ENCODE results near the gene FBXW7.
A peak's percentile ranks its signal among the peaks of the same experiment; 100 is the strongest.

Gene FBXW7

DNA sequence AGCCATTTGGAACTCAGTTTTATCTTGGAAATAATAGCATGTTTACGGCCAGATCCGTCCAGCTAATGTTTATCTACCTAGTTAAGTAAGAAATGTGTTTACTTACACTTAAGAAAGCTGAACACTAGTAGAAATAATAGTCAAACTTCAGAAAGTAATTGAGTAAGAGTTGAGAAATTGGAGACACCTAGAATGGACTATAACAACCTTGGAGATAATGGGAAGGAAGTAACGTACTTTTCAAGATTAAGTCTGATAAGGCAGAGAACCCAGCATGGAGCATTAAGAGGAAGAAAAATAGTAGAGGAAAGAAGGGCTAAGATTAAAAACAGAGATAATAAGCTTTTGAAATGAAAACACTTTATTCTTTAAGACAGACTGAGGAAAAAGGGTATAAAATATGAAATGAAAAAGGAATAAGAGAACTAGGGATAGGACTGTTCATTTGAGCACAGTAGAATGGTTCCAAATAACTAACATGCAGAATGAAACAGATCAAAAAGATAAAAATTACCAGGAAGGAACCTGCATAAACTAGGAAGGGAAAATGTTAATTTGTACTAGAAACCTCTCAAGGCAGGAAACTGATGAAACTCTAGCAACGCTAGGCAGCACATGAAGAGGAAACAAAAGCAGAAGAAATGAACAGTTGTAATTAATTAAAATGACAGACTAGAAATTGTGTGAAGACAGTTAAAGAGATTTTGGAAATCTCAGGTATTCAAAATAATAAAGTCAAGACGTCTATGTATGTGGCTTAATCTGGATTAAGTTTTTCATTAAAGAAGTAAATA, 71.7 kb downstream of the FBXW7 start:
- no peak for DNase-seq

DNA sequence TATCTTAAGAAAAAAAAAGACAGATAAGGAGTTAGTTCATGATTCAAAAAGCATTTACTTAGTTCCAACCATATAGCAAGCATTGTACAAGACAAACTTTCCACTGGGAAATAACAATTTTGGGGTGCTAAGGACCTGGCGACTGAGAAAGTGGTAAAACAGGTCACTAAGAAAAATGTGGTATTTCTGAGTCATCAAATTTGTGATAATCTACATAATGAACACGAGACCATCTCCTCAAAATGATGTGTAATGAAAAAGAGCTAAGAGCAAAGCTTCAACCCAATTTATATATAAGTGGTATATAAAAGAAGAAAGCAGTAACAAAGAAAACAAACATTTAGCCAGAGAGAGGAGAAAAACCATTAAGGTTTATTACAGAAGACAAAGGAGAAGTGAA, 72.3 kb downstream of the FBXW7 start:
- no peak for DNase-seq

DNA sequence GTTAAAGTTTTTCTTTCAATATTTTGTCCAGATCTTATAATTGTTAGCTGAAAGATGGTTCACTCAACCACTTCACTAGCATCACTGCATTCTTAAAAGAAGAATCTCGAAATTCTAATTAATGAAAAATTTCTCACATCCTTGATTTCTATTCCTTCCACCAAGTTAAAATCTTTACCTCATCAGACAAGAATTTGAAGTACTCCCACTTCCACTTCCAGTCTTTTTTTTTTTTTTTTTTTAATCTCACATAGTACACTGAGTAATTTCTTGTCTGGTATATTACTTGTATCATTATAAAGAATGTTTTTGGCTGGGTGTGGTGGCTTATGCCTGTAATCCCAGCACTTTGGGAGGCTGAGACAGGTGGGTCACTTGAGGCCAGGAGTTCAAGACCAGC, 73.2 kb downstream of the FBXW7 start:
- DNase-seq = no peak

DNA sequence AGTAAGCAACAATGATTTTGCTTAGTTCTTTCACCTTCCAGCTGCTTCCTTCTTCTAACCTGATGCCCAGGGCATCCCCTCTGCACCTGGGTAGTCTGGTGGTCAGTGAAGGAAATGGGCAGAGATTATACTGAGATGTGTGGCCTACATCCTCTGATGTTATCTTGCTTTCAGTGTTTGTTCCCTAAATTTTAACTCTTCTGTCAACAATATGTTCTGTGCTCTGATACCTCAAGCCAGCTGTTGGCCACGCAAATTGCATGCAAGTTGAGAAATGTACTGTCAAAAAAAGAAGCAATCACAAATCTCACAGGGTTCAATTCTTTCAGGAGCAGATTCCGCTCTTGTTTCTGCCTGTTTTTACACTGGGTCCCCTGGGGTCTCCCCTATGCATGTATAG, 73.8 kb downstream of the FBXW7 start:
- DNase-seq = no peak

DNA sequence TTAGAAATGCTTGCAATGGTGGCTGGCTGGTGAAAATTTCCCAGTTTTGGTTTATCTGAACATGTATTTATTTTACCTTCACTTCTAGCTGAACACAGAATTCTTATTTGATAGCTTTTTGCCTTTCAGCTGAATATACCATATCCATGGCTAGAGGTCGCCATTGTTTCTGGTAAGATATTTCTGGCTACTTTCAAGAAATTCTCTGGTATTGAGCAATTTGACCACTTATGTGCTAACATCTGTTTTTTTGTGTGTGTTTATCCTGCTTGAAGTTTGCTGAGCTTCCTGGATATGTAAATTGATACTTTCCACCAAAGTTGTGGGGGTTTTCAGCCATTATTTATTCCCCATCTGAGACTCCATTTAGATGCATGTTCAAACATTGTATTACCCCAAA, 75.4 kb downstream of the FBXW7 start:
- DNase-seq = no peak

DNA sequence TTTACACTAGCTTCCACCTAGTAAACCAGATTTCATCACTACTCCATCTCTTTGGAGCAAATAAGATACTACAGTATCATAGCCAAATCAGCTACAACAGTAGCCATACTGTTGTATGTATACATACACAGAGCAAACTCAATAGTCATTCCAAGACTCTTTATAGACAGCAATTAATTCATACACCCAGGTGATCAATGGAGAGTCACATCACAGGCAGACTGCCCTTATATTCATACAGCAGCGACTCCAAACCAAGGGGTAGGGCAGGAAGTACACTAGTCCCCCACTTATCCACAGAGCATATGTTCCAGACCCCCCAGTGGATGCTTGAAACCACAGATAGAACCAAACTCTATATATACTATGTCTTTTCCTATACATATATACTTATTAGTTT, 76.6 kb downstream of the FBXW7 start:
- no peak for DNase-seq

DNA sequence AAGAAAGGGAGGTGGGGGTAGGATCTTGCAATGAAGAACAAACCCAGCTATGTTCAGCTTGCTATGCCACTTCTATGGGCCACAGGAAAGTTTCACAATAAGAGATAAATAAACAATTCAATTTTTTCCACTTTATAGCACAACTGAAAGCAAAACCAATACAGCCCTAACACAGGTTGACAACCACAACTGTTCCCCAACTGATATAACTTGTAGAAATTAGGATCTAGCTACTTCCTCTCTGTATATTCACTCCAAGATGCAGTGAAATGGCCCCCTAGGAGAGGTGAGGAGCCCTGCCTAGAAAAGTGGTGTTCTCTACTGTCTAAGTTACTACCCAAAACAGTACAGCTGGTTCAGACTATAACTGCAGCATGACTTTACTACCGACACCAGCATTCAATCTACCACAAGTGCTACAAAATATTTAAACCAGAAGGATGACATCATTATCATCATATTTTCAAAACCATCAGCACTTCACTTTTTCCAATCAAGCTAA, 77.0 kb downstream of the FBXW7 start:
- DNase-seq = no peak

DNA sequence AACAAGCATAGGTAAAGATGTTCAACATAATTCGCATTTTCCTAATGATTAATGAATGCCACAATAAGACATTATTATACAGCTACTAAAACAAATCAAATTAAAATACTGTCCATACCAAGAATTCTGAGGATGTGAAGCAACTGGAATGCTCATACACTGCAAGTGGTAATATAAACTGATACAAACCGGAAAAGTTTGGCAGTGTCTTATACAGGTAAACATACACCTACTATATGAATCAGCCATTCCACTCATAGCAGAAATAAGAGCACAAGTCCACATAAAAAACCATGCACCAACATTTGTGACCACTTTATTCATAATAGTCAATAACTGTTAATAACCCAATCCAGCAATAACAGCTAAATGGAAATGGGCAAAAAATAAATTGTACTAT, 79.3 kb downstream of the FBXW7 start:
- DNase-seq = no peak

DNA sequence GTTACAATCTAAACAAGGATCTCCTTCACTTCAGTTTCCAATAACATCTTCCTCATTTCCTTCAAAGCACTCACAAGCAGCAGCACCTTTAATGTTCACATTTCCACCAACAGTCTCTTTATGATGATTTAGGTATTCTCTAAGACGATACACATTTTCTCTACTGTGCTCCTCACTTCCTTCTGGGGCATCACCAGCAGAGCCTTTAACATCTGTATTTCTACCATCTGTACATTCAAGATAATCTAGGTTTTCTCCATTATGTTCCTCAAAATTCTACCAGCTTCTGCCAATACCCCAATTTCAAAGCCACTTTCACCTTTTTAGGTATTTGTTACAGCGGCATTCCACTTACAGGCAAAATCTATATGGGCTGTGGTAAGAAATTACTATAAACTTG, 80.6 kb downstream of the FBXW7 start:
- no peak for DNase-seq

DNA sequence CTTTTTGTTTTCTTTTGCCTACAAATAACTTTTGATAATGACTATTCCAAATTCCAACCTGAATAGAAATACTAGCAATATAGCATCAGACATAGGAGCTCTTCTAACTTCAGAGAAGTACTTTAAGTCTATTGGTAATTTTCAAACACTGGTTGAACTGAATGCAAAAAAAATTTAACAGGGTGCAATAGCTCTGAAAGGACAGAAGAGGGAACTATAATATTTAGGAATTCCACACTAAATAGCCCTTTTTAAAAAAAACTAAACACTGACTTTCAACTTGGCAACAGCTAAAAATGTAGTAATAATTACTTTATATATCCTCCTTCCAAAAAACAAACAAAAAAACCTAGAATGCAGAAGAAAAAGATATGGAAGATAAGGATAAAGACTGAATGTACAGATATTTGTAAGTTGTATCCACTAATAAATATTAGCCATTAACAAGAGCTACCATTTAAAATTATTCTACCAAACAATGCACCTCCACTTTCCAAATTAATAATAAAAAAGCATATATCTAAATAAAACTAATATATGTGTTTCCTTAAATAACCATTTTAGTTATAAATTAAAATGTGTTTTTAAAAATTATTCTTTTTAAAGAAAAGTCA, 81.4 kb downstream of the FBXW7 start:
- no peak for DNase-seq

DNA sequence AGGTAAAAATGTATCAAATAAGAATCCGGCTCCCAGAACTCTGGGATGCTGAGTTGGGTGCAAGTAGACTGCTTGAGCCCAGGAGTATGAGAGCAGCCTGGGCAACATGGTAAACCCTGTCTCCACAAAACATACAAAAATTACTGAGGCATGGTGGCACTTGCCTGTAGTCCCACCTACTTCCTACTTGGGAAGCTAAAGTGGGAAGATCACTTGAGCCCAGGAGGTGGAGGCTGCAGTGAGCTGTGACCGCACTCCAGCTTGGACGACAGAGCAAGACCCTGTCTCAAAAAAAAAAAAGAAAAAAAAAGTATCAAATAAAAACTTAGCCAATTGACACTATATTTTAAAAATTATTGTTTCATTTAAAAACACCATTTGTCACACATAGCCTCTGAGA, 84.4 kb downstream of the FBXW7 start:
- DNase-seq = no peak

DNA sequence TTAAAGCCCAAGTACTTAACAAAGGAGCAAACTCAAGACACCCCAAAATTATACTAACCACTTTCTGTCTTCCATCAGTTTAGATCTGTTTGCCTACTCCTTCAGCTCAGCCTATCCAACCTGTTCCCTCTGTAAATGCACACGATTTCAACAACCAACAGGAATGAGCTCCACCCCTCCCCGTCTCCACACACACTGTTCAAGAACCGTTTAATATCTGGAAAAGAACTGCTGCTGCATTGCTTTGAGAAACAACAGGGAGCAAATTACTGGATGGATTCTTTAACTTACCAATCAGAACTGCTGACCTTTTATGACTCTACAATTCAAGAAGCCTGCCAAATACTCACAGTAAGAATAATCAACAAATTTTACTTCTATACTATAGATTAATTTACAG, 87.0 kb downstream of the FBXW7 start:
- no peak for DNase-seq

DNA sequence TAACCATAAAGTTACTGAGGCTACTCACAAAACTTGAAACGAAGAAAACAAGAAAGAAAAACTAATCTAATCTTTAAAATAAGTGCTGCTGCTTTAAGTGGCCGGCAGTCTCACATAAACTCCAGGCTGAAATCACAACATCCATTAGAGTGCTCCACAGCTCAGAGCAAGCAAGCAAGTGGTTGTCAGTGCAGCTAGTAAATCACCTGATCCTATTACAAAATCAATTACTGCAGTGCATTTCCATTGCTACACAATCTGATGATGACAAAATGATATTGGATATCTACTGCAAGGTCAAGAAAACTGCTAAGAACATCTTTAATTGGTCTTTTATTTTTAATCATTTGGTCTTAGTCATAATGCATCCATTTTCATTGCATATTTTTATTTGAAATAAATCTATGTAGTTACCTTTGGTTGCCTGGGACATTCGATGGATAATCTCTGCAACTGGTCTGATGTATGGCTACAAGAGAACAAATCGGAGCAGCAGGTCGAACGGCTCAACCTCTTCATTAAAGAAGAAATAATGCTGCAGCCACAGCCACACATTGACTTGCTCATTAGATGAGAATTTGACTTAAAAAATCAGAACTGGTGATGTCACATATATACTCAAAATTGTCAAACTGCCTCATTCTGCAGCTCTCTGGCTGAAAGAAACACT, 87.7 kb downstream of the FBXW7 start:
- no peak for DNase-seq

DNA sequence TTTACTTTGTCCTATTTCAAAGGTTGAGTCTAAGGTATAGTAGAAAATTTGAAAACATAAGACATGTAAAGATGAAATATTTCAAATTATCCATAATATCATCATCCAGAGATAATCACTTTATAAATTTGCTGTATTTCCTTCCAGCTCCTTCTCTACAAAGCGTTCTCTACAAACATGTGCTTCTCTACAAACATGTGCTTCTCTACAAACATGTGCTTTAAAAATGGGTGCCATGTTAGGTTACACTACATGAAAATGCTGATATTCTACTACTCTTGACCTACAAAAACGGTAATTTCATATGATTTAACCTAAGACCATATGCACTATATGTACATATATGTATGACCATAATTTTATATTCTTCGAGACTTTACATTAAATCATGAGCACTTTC, 92.0 kb downstream of the FBXW7 start:
- DNase-seq = no peak

DNA sequence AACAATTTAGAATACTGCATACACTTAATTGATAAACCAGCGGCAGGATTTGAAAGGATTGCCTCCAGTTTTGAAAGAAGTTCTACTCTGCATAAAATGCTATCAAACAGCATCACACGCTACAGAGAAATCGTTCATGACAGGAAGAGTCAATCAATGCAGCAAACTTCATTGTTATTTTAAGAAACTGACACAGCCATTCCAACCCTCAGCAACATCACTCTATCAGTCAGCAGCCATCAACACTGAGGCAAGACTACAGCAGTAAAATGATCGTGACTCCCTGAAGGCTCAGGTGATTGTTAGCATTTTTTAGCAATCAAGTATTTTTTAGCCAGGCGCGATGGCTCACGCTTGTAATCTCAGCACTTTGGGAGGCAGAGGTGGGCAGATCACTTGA, 98.3 kb downstream of the FBXW7 start:
- no peak for DNase-seq

DNA sequence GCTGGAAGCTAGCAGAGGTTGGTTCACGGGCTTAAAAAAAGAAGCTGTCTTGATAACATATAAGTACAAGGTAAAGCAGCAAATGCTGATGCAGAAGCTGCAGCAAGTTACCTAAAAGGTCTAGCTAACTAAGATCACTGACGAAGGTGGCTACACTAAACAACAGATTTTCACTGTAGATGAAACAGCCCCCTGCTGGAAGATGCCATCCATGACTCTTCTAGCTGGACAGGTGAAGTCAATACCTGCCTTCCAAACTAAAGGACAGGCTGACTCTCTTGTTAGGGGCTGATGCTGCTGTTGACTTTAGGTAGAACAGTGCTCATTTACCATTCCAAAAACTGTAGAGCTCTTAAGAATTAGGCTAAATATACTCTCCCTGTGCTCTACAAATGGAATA, 99.5 kb downstream of the FBXW7 start:
- DNase-seq = no peak

DNA sequence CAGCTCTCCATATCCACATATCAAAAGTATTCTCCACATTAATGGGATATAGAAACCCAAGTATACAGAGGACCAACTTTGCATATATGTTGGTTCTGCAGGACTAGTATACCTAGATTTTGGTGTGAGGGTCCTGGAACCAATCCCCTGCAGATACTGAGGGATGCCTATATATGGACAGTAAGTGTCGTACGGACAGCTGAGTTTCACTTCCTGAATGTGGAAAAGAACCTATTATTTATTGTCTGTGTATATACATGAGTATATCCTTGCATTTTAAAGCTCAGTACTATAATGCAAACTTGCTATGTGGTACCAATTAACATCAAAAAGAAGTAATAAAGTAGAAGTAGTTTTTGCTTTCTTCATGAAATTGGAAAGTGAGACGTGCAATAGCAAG, 101.9 kb downstream of the FBXW7 start:
- no peak for DNase-seq

DNA sequence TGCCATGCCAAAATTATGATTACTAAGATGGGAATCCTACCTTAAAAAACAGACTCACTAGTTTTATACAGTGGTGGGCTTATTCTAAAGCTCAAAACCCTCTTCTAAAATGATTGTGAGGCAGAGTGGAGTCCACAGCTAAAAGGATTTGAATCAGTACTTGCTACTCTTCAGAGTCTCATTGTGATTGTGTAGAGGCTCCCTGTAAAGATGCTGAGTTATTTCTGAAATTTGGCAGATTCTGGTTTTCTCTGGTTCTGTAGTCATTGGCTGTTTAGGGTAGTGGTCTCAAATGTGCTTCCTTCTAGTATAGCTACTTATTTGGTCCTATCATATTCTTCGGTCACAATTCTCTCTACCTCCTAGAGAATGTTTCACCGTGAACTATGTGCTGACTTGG, 104.1 kb downstream of the FBXW7 start:
- DNase-seq = no peak

DNA sequence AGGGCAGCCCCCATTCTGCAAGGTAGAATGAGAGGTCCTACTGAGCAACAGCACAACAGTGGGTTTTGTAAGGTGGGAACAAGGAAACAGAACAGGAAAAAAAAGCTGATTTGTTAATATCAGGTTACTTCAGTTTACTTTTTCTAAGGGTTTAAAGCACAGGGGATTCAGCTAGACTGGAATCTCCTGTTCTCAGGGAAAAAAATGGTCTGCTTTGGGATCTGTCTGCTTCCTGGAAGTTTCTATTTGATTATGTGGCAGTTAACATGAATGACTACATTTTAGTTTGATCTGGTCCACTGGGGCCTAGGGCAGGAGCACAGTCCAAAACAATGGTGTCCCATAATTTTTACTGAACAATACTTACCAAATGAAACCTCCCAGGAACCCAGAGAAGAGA, 104.6 kb downstream of the FBXW7 start:
- no peak for DNase-seq

DNA sequence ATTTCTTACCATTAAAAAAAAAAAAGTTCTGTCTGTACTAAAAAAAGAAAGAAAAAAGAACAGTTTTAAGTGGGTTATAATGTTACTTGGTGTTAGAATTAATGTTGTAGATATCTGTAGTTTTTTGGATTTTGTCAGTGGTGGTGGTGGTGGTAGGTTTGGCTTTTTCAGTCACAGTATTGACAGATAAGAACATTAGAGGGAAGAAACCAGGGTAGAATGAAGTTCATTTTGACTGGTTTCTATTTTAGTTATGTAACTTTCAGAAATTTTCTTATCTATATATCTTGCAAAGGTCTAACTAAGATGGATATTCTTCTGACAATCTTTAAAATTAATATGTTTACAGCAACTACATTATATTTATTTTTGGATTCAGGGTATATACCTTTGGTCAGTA, 105.4 kb downstream of the FBXW7 start:
- no peak for DNase-seq

DNA sequence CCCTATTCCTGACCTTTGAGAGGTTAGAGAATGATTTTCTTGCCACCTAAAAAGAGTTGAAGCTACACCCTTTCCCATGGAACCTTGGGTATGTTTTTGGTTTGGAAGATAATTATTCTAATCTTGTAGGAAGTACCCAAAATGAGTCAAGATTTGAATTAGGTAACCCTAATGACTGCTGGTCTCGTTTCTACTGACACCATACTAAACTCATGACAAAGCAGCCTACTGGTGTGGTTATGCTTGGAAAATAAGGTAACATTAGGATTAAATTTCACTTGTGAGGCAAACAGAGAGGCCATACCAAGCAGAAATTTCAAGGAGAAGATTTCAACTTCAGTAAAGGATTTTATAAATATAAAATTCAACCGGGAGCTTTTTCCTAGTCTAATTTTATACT, 107.9 kb downstream of the FBXW7 start:
- DNase-seq = no peak

DNA sequence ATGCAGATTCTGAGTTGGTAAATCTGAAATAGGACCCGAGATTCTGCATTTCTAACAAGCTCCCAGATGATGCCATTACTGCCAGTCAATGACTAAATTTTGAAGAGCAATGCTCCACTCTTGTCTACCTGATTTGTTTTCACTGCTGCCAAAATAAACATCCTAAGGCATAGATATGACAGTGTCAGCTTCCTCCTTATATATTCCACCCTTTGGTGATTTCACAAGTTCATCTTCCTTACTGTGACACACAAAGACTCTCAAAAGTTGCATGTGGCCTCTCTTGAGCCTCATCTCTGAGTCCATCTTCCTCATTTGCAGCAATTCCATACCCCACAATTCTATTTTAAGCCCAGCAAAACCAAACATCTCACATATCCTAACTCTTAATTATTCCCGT, 110.9 kb downstream of the FBXW7 start:
- DNase-seq = peak; percentile 42

DNA sequence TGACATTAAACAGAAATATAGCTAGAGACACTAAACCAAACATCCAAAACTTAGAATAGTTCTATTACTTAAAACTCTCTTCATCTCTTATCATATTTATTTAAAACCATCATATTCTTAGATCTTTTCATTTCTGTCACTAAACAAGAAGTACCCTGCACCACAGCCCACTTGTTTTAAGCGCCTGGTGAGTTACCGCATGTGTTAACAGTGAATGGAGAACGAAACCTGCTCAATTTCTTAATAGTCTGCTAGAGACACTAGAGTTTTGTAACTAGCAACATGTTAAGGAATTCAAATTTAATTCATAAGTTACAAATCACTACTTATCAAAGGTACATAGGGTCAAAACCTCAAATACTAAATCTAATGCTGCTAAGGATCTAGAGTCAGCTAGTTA, 111.5 kb downstream of the FBXW7 start:
- no peak for DNase-seq

DNA sequence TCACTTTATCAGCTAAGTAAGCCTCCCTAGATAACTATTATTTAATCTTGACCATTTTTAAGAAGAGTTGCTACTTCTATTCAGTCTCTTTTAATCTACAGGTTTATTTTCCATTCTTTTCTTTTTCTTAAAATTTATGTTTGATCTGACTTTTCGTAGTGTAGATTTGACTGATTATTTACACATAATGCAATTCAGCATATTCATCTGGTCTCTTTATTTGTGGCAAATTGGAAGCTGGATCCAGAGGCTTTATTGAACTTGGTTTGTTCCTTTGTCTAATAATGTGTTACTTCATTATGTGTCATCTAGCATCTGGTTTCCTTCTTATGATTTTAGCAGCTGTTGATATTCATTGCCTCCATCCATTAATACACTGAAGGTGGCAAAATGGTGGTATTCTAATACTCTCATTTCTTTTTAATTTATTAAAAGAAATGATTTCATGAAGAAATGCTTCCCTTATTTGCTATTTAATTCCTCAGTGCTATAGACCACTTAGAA, 113.0 kb downstream of the FBXW7 start:
- DNase-seq = no peak

Measured in NCI-H2029 (cell line).